Measurements from ENCODE around the gene LYPD6B.

The LYPD6B gene

DNA sequence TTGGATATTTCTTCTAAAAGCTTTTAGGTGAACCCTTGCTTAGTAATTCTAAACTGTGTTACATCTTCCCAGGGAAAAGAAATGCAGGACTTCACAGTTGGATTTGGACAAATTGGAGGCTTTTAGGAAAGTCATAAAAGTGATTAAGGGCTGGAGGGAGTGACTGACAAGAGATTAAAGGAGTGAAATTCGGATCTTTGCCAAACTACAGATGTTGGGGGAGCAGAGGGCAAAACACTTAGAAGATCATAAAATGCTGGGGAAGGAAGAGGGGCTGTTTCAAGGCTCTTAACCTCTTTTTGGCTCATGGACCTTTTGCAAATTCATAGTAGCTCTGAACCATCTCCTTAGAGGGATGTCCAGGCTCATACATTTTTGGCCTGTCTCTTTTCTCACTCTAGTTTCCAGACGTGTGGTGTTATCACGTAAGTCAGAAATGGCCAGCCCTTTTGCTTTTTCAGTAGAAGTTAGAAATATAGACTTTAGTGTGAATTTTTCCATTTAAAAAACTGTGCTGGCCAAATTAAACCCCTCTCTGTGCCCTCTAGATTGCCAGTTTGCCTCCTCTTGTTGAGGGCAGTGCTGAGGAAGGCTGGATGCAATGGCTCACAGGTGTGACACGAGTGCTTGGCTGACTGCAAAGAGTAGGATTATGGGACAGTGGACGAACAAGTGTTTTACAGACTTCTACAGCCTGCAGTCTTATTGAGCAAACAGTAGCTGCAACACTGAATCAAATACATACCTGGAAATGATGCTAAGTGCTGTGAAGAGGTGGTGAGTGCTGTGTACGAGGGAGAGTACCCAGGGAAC lies 109.9 kb downstream of the LYPD6B start:
- TF ChIP-seq POLR2A (IDR thresholded peaks at IDR 0.05; ENCODE audit: low read depth, low read length), result no peak
- DNase-seq (ENCODE audit: insufficient read length, low spot score) (no peak), FAIRE-seq (no peak)

DNA sequence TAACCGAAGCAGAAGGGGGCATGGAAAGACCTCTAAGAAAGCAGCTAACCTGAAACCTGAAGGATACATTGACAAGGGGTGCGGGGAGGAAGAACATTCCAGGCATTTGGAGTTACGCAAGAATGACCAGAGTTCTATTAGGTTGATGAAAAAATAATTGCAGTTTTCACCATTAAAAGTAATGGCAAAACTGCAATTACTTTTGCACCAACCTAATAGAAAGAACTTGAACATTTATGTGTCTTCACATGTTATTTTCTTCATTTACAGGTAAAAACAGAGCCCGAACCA lies 110.5 kb downstream of the LYPD6B start:
- FAIRE-seq, result no peak
- TF ChIP-seq POLR2A (IDR thresholded peaks at IDR 0.05; ENCODE audit: low read depth, low read length), result no peak
- DNase-seq (ENCODE audit: insufficient read length, low spot score), result no peak

DNA sequence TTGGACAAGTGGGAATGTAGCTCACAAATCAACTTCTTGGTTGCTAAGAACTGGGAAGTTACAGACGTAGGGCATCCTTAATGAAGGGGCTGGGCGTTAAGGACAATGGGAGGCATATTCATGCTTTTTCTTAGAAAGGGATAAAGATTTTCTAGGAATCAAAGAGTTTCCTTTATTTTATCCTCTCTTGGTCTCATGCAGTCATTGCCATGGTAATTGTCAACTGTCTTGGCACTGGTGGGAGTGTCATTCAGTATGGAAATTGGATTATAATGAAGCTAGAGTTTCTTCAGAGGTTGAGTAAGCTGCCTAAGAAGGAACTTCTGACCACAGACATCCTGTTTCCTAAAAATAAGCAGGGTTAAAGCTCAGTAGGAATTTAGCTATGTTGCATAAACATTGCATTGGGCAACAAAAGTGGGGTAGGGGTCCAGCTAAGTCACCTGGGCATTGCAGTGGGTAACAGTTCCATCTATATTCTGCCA lies 114.0 kb downstream of the LYPD6B start:
- TF ChIP-seq POLR2A (IDR thresholded peaks at IDR 0.05; ENCODE audit: low read depth, low read length), result no peak
- DNase-seq (ENCODE audit: insufficient read length, low spot score), result no peak
- FAIRE-seq, result no peak

DNA sequence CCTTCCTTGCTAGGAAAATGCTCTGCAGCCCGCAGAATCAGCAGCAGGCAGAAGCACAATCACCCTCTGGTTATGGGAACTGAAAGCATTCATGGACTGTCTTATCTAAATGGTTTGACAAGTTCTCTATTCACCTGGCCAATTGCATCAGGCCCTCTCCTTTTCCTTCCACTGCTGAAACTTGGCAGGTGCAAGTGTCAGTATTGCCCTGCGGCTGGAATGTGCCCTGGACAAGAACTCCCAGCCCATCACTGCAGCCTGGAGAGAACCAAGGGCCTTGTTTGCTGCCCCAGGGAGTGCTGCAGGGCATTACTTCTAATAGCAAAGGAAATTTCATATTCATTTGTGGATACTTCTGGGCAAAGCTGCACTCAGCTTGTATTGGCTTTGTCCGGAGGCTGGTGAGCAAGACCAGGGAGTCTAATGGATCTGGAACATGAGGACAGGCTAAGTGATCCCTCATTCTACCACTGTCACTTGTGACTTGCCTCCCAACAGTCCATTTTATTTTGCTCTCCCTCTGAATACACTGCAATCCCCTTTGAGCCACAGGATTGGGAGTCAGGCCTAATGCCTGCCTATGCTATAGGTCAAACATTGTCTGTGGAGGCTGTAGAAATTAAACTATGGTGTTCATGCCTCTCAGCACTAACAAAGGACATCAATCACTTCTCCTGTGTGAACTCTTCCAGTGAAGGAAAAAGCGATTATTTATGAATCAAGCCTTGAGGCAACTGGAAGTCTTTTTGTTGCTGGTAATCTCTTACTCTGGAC lies 116.9 kb downstream of the LYPD6B start:
- no peak for TF ChIP-seq POLR2A (IDR thresholded peaks at IDR 0.05; ENCODE audit: low read depth, low read length)
- no peak for DNase-seq (ENCODE audit: insufficient read length, low spot score)
- no peak for FAIRE-seq

DNA sequence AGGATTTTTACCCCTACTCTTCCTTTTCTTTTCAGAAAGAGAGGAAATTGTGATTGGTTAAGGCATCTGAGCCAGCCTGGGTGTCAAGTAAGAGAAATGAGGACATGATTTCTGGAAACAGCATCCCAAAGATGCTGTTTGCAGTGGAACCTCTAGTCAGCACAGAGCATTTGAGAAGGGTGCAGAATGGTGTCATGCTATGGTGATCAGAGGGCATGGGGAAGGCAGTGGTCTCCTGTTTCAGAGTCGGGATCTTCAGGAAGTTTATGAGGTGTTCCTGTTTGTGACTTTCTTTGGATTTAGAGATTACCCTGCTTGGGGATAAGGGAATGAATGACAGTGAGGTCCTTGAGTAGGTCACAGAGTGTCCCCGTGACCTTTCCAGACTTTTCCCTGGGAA lies 117.5 kb downstream of the LYPD6B start:
- TF ChIP-seq POLR2A (IDR thresholded peaks at IDR 0.05; ENCODE audit: low read depth, low read length), result no peak
- DNase-seq (ENCODE audit: insufficient read length, low spot score) (no peak), FAIRE-seq (no peak)

DNA sequence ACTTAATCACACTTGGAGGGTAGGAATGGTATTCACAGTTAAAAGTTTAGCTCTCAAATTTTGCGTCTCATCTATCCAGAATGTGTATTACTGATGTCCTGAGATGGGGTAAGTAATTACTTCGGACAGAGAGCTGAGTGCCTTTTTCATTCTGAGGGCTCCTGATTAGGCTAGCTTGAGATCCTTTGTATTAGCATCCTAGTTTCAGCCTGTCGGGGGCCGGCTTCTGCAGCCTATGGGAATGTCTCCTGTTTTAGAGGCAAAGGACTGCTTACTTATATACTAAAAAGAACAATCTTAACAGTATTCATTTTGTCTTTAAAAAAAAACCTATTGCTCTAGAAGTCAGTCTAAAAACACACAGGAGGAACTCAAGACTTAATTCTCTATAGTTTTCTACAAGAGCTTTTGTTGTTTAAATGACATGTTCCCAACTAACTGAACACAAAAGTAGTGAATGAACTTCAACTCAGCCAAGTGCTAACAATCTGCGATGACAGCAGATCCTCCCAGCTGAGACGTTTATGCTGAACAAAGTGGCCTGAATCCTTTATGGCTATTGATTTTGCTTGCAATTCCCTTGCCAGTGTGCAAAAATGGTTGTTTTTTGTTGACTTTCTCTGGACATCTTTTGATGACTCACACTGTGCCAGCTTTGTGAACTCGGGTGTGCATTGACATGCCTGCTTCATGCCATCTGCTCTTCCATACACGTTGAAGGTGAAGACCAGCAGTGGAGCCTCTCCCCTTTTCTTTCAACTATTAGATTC lies 118.7 kb downstream of the LYPD6B start:
- DNase-seq (ENCODE audit: insufficient read length, low spot score) (no peak), FAIRE-seq (no peak)
- no peak for TF ChIP-seq POLR2A (IDR thresholded peaks at IDR 0.05; ENCODE audit: low read depth, low read length)

DNA sequence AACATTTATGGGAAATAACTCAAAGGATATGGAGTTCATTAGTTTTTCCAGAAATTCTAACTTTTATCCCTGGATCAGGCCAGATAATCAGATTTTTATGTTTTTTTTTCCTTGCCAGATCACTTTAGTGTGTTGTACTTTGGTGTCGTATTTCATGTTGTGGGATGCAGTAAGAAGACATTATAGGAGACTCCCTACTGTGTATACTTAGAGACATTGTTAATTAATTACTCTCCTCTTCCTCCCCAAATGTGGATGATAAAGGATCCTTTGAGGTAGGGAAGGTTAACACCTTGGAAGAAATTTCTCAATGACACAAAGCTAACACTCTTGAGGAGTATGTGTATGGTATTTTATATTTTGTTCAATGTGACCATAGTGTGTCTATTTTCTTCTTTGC lies 120.5 kb downstream of the LYPD6B start:
- no peak for TF ChIP-seq POLR2A (IDR thresholded peaks at IDR 0.05; ENCODE audit: low read depth, low read length)
- no peak for DNase-seq (ENCODE audit: insufficient read length, low spot score)
- FAIRE-seq, result no peak

DNA sequence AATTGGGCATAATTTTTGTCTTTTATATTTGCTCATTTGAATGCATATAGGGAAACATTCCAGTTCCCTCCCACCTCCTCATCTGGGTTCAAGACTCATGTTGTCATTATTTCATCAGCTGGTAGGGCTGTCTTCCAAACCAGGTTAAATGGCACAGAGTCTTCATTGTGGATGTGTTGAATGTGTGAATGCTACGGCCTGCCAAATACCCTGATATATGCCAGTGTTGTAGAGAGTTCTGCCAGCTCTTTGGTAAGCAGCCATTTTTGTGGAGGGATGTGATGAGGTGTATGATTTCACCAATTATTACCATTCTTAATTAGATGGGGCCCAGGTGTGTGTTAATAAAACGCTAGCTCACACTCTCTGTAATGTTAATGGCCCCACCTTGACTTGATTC lies 121.7 kb downstream of the LYPD6B start:
- FAIRE-seq (no peak), DNase-seq (ENCODE audit: insufficient read length, low spot score) (no peak)
- TF ChIP-seq POLR2A (IDR thresholded peaks at IDR 0.05; ENCODE audit: low read depth, low read length), result no peak

DNA sequence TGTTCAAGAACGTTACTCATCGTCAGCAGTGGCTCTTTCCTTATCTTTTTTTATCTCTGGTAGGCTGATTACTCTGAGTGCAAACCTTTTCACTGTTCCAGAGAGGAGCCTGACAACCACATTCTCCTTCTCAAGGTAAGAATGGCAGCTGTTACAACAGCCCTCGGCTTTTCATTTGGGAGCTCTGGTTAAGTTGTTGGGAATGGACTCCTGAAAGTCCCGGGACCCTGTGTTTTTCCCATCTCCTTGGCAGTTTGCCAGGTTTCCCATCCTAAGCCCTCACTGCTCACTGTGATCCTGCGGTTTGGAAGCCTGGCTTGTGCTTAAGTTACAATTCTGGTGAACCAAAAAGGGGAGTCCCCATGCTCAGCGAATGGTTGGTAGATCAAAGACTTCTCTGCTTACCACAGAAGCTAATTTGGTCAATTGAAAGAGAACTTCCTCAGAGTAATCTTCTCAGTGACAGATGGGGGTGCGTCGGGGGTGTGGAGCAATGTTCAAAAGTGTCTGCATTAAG lies 122.3 kb downstream of the LYPD6B start:
- DNase-seq (ENCODE audit: insufficient read length, low spot score), result no peak
- no peak for FAIRE-seq
- no peak for TF ChIP-seq POLR2A (IDR thresholded peaks at IDR 0.05; ENCODE audit: low read depth, low read length)

DNA sequence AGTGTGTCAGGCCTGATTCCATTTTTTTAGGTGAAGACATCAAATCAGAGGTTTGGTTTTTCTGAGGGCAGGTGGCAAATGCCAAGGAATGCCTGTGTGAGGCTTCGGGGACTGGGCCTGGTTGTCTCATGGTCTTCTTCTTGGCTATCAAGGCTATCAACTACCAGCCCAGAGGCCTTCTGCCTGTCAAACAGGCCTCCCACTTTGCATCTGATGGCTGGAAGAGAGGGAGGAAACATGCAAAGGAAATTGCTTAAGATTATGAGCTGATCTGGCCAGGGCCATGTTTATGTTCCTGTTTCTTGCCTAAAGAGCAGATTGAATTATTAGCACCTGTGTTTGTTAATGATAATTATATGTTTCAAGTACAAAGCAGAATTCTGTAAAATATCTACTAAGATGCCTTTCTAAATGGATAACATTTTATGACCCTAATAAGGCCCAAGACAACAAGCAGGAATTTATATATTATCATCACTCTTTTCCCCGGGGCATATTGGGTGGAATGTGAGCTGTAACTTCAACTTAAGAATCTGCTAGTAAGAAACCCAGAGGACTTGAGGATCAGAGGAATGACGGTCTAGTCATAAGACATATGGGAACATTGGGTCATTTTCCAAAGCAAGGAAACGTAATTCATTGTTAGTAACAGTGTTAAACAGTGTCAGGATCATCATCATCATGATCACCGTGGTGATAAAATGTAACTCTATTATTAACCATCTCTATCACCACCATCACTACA lies 123.2 kb downstream of the LYPD6B start:
- FAIRE-seq, result no peak
- DNase-seq (ENCODE audit: insufficient read length, low spot score), result no peak
- TF ChIP-seq POLR2A (IDR thresholded peaks at IDR 0.05; ENCODE audit: low read depth, low read length), result no peak

DNA sequence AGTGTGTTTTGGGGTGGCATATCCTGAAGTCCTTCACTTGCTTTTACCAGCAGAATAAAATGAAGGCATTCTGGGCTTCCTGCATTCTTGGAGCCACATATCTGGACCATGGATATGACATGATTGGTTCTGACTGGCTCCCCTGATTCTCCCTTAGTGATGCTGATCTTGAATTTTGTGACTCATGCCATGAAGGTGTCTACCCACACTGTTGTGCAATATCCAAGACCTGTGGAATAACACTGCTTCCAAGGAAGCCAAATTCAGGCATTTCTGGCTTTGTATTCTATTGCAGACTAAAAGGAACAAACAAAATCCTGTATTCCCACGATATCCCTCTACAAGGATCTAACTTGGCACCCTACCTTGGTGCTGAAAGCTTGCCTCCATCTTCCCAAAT lies 125.8 kb downstream of the LYPD6B start:
- FAIRE-seq (no peak), DNase-seq (ENCODE audit: insufficient read length, low spot score) (no peak)
- no peak for TF ChIP-seq POLR2A (IDR thresholded peaks at IDR 0.05; ENCODE audit: low read depth, low read length)

DNA sequence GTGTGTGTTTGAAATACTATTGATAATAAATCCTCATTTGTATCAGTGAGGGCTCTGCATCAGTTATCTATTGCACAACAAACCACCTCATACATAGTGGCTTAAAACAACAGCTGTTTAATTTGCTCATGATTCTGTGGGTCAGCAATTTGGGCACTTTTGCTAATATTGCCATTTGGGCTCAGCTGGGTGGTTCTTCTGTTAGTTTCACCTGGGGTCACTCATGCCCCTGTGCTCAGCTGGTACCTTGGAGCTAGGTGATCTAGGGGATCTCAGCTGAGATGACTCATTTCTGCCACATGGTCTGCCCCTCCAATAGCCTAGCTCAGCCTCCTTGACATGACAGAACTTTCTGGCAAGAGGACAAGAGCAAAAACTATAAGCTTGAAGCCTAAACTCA lies 126.3 kb downstream of the LYPD6B start:
- no peak for DNase-seq (ENCODE audit: insufficient read length, low spot score)
- TF ChIP-seq POLR2A (IDR thresholded peaks at IDR 0.05; ENCODE audit: low read depth, low read length), result no peak
- no peak for FAIRE-seq

DNA sequence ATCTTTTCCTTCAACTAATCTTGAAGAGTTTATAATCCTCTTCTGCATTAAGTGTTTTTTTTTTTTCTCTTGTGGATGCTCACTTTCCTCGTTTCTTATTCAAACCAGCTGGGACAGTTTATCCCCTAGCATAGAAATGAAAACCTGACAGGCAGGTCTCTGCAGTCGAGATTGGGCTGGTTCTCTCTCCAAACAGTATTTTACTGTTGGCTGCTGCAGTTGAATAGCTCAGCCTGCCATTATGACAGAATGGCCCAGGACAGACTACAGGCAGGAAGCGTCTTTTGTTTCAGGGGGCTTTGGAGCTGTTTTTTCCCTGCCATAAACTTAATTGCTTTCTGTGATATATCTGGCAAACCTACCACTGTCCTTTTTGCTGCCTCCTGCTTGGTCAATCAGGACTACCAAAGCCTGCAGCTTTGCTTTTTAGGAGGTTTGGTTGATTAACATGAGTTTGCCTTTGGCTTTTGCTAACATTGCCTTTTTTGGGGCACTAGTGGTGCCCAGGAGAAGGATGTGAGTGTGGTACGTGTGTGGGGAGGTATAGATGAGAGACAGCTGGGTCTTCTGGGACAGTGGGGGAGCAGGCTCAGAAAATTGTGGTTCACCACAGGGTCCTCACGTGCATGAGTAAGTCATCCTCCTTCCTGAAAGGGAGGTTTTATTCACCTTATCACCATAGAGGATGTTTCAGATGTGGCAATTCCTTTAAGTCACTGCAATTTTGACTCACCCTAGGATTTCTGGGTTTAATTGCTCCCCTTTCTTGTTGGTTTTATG lies 128.7 kb downstream of the LYPD6B start:
- FAIRE-seq (no peak), DNase-seq (ENCODE audit: insufficient read length, low spot score) (no peak)
- no peak for TF ChIP-seq POLR2A (IDR thresholded peaks at IDR 0.05; ENCODE audit: low read depth, low read length)
